Measurements from ENCODE around the gene DDX17. TPM values are rescaled to one million over a fixed set of nuclear protein-coding genes. Genes with fewer than 3 reads are reported as not detected.

Gene DDX17
- total RNA-seq, 1 experiment from 2014 or later = 234 TPM

DNA sequence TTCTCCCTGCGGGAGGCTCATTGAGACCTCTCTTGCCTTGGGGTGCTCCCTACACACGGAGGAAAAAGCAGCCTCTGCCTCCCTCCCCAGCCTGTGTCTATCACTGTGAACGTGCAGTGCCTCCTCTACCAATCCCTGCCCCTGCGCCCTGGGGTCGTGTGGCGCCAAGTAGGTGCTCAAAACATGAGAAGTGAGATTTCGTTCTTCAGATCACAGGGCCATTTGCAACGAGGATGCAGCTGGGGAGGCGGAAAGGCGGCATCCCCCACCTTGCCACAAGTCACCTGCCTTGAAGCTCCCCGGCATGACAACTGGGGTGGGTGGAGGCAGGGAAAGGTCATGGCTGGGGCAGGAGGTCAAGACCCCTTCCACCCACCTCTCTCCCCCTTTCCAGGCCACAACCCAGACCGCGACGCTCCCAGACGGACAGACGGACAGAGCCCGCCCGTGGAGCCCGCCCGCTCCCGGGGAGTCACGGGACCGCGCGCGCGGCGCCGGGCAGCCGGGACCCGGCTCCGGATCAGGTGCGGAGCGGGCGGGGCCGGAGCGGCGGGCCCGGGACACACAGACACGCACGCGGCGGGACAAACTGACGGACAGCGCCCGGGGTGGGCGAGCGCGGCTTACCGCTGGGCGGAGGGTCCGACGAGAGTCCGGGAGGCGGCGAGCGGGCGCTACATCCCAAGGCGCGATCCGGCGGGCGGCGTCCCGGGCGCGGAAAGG, 51.6 kb downstream of the DDX17 start (continued):
- TF ChIP-seq, protein P1, sequence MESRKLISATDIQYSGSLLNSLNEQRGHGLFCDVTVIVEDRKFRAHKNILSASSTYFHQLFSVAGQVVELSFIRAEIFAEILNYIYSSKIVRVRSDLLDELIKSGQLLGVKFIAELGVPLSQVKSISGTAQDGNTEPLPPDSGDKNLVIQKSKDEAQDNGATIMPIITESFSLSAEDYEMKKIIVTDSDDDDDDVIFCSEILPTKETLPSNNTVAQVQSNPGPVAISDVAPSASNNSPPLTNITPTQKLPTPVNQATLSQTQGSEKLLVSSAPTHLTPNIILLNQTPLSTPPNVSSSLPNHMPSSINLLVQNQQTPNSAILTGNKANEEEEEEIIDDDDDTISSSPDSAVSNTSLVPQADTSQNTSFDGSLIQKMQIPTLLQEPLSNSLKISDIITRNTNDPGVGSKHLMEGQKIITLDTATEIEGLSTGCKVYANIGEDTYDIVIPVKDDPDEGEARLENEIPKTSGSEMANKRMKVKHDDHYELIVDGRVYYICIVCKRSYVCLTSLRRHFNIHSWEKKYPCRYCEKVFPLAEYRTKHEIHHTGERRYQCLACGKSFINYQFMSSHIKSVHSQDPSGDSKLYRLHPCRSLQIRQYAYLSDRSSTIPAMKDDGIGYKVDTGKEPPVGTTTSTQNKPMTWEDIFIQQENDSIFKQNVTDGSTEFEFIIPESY (IDR thresholded peaks at IDR 0.05; ENCODE audit: extremely low read depth, insufficient replicate concordance, low read length) = no peak
- TF ChIP-seq ELF1 (IDR thresholded peaks at IDR 0.05; ENCODE audit: borderline replicate concordance, low read depth) = no peak

DNA sequence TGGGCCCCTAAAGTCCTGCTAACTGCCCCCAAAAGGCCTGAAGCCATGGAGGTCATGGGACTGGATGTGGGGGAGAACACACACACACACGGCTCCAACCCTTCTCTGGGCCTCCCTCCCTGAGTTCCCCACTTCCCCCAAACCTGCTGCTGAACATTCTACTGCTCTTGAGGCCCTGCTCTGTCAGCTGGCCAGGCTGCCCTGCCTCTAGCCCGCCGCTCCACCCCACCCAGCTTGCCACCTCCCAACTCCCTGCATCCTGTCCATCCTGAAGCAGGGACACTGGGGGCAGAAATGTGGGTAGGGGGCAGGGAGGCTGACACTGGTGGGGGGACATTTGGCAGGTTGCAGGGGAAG, 52.1 kb downstream of the DDX17 start:
- no peaks in the 10 kb centered on the region for H3K9me2 ChIP-seq (ENCODE audit: insufficient read depth)
- H3K4me1 ChIP-seq (ENCODE audit: control insufficient read depth in 1 of 2, insufficient read depth in 2 of 2, low read length in 2 of 2) = peaks cover 14 to 20% of the 10 kb centered on the region in 2 experiments
- H3K4me3 ChIP-seq (replicated peaks in 1 of 2; ENCODE audit: low read depth in 1 of 2, low read length in 2 of 2) = no peak overlapping the region
- POLR2A ChIA-PET = no interaction called here
- ATAC-seq = no peak
- CTCF ChIA-PET = no interaction called here
- RAD21 ChIA-PET (ENCODE audit: low non-redundant PET in 1 of 2, low total read pairs in 2 of 2, uncharacterized antibody in 2 of 2, unreplicated experiment in 2 of 2) = no interaction called here
- H3K4me2 ChIP-seq (ENCODE audit: low read length) = no peak overlapping the region
- TF ChIP-seq EZH2 (IDR thresholded peaks at IDR 0.05) = no peak
- TF ChIP-seq, protein P2, sequence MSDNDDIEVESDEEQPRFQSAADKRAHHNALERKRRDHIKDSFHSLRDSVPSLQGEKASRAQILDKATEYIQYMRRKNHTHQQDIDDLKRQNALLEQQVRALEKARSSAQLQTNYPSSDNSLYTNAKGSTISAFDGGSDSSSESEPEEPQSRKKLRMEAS (IDR thresholded peaks at IDR 0.05) = no peak
- TF ChIP-seq SRF (IDR thresholded peaks at IDR 0.05; ENCODE audit: low read depth) = no peak
- TF ChIP-seq, protein P3, sequence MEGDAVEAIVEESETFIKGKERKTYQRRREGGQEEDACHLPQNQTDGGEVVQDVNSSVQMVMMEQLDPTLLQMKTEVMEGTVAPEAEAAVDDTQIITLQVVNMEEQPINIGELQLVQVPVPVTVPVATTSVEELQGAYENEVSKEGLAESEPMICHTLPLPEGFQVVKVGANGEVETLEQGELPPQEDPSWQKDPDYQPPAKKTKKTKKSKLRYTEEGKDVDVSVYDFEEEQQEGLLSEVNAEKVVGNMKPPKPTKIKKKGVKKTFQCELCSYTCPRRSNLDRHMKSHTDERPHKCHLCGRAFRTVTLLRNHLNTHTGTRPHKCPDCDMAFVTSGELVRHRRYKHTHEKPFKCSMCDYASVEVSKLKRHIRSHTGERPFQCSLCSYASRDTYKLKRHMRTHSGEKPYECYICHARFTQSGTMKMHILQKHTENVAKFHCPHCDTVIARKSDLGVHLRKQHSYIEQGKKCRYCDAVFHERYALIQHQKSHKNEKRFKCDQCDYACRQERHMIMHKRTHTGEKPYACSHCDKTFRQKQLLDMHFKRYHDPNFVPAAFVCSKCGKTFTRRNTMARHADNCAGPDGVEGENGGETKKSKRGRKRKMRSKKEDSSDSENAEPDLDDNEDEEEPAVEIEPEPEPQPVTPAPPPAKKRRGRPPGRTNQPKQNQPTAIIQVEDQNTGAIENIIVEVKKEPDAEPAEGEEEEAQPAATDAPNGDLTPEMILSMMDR (IDR thresholded peaks at IDR 0.05 in 2 of 3, conservative IDR thresholded peaks at IDR 0.05 in 1 of 3; ENCODE audit: borderline replicate concordance in 1 of 3, insufficient read depth in 1 of 3, low read depth in 2 of 3, low read length in 2 of 3) = no peak
- no peak for TF ChIP-seq FOSL1 (IDR thresholded peaks at IDR 0.05; ENCODE audit: low read depth)
- H3K36me3 ChIP-seq (ENCODE audit: control insufficient read depth in 1 of 2, insufficient read depth in 2 of 2, low read length in 2 of 2) = no peaks in the 10 kb centered on the region
- H4K20me1 ChIP-seq (ENCODE audit: insufficient read depth) = no peaks in the 10 kb centered on the region
- intact Hi-C loops (cut with micrococcal nuclease) = no loop called here
- H2AFZ ChIP-seq (ENCODE audit: low read depth, low read length, poor library complexity, severe bottlenecking) = no peak overlapping the region
- no peaks in the 10 kb centered on the region for H3K9me3 ChIP-seq (ENCODE audit: control insufficient read depth in 1 of 2, insufficient read depth in 1 of 2, low read depth in 1 of 2, low read length in 2 of 2)
- no peaks in the 10 kb centered on the region for H3K27me3 ChIP-seq (ENCODE audit: insufficient read depth, low read length)
- H3K79me2 ChIP-seq (ENCODE audit: insufficient read depth, low read length) = no peaks in the 10 kb centered on the region
- no peak overlapping the region for H3K27ac ChIP-seq (ENCODE audit: low read depth, low read length)
- no TSS peak for BruUV-seq (replicated peaks)
- H3K9ac ChIP-seq (ENCODE audit: low read length) = no peak overlapping the region
- no peak for DNase-seq (ENCODE audit: low read depth, low spot score)

Measured in HCT116 (cell line).